Liver (tissue), 3 donors: ENCODE measurements around the gene ZC3H15.
A peak's percentile ranks its signal among the peaks of the same experiment; 100 is the strongest.

ENCODE experiments used
- ATF3 ChIP-seq: IDR thresholded peaks from 2 replicates; pipeline ENCODE4 v1.6.1; 2016; ENCODE audit warnings: antibody characterized with exemption
- CTCF ChIP-seq: fragments of 150-350 bp; IDR thresholded peaks from 2 replicates; pipeline ENCODE4 v1.5.1; 2017; ENCODE audit warnings: improper control_type of control experiment, low read depth, low read length; ENCODE audit not compliant: missing input control
- GABPA ChIP-seq, 2 donors: IDR thresholded peaks in 1 of 2; conservative IDR thresholded peaks in 1 of 2; 2 replicates each; pipeline ENCODE4 v1.6.1; 2016; ENCODE audit warnings: antibody characterized with exemption in 2 of 2, mild to moderate bottlenecking in 1 of 2, moderate library complexity in 1 of 2
- MAX ChIP-seq: IDR thresholded peaks from 2 replicates; pipeline ENCODE4 v1.6.1; 2016; ENCODE audit warnings: antibody characterized with exemption
- RAD21 ChIP-seq, 2 donors: IDR thresholded peaks; 2 replicates each; pipeline ENCODE4 v1.6.1; 2016; ENCODE audit warnings: antibody characterized with exemption in 2 of 2, mild to moderate bottlenecking in 2 of 2
- TAF1 ChIP-seq: conservative IDR thresholded peaks from 2 replicates; pipeline ENCODE4 v1.6.1; 2016; ENCODE audit warnings: antibody characterized with exemption, mild to moderate bottlenecking
- YY1 ChIP-seq: IDR thresholded peaks from 2 replicates; pipeline ENCODE4 v1.6.1; 2016; ENCODE audit warnings: antibody characterized with exemption, mild to moderate bottlenecking
- donor health status: healthy.
- donor health status: healthy.

GRCh38 chr2:186544255-186544675, 58.2 kb downstream of the ZC3H15 start:
- TF ChIP-seq CTCF: no peak
- TF ChIP-seq ATF3: no peak
- no peak for TF ChIP-seq GABPA (IDR thresholded peaks at IDR 0.05 in 1 of 2, conservative IDR thresholded peaks at IDR 0.05 in 1 of 2)
- TF ChIP-seq TAF1: no peak
- TF ChIP-seq MAX: no peak
- TF ChIP-seq YY1: no peak
- peak in 1 of 2 donors; percentile 16 for TF ChIP-seq RAD21 (IDR thresholded peaks at IDR 0.05)
